CD14-positive monocyte (primary cell): ENCODE results near the gene BAZ1B. TPM values are rescaled to one million over a fixed set of nuclear protein-coding genes. Genes with fewer than 3 reads are reported as not detected.
A peak's percentile ranks its signal among the peaks of the same experiment; 100 is the strongest.
"Not testable (repeated sequence)": the region's sequence is repeated elsewhere in the genome, so short reads cannot be mapped to it uniquely, and the experiment has no call there.

ENCODE experiments used
- DNase-seq, 3 donors: peaks; one replicate each; pipeline ENCODE4 v3.0.0-alpha.2; 2011 to 2022
- H2AFZ ChIP-seq: 2 replicates; pipeline ENCODE4 v1.6.0; 2012; ENCODE audit warnings: mild to moderate bottlenecking, low read depth, low read length, inconsistent platforms; ENCODE audit not compliant: insufficient read depth, poor library complexity, severe bottlenecking
- H3K27ac ChIP-seq, 2 donors: 1 replicate in 1 of 2; 2 replicates in 1 of 2; pipeline ENCODE4 v1.5.1; 2012 to 2013; ENCODE audit warnings: low read length in 2 of 2, control low read depth in 1 of 2, inconsistent platforms in 1 of 2, low read depth in 1 of 2, mild to moderate bottlenecking in 1 of 2
- H3K27me3 ChIP-seq, 2 donors: one replicate each; pipeline versions ENCODE4 v1.6.0 to v1.6.1; 2011 to 2013; ENCODE audit warnings: low read length in 2 of 2; ENCODE audit not compliant: control insufficient read depth in 2 of 2, insufficient read depth in 2 of 2
- H3K36me3 ChIP-seq, 2 donors: replicated peaks in 1 of 2; 1 replicate in 1 of 2; 2 replicates in 1 of 2; pipeline versions ENCODE4 v1.5.1 to v1.6.1; 2012 to 2013; ENCODE audit warnings: low read length in 2 of 2, control low read depth in 1 of 2, inconsistent platforms in 1 of 2, mild to moderate bottlenecking in 1 of 2; ENCODE audit not compliant: insufficient read depth in 2 of 2, control insufficient read depth in 1 of 2
- H3K4me1 ChIP-seq, 2 donors: 1 replicate in 1 of 2; 2 replicates in 1 of 2; pipeline versions ENCODE4 v1.5.1 to v1.6.1; 2012 to 2013; ENCODE audit warnings: low read length in 2 of 2, control low read depth in 1 of 2, inconsistent platforms in 1 of 2, mild to moderate bottlenecking in 1 of 2, moderate library complexity in 1 of 2; ENCODE audit not compliant: insufficient read depth in 2 of 2, control insufficient read depth in 1 of 2
- H3K4me2 ChIP-seq: replicated peaks from 2 replicates; pipeline ENCODE3; 2012; ENCODE audit warnings: low read length, moderate library complexity, mild to moderate bottlenecking; ENCODE audit not compliant: poor library complexity, severe bottlenecking; ENCODE audit errors: extremely low read depth
- H3K4me3 ChIP-seq, 3 experiments: fragments of 200-600 bp in 1 of 3; sonication (generic) in 1 of 3; replicated peaks in 1 of 3; 1 replicate in 2 of 3; 2 replicates in 1 of 3; pipeline ENCODE4 v1.5.1; 2011 to 2013; ENCODE audit warnings: low read length in 3 of 3, mild to moderate bottlenecking in 3 of 3, control low read depth in 2 of 3, low read depth in 2 of 3, inconsistent platforms in 1 of 3, moderate library complexity in 1 of 3
- H3K79me2 ChIP-seq: 2 replicates; pipeline ENCODE4 v1.6.0; 2012; ENCODE audit warnings: mild to moderate bottlenecking, control low read depth, inconsistent platforms, low read length, moderate library complexity; ENCODE audit not compliant: insufficient read depth
- H3K9ac ChIP-seq: 2 replicates; pipeline ENCODE4 v1.6.0; 2017; ENCODE audit warnings: low read length, mild to moderate bottlenecking; ENCODE audit not compliant: insufficient read depth, poor library complexity, severe bottlenecking
- H3K9me3 ChIP-seq, 2 donors: replicated peaks in 1 of 2; 1 replicate in 1 of 2; 2 replicates in 1 of 2; pipeline versions ENCODE4 v1.5.1 to v1.6.1; 2012 to 2013; ENCODE audit warnings: low read length in 2 of 2, control low read depth in 1 of 2; ENCODE audit not compliant: control insufficient read depth in 1 of 2, insufficient read depth in 1 of 2
- H4K20me1 ChIP-seq: 2 replicates; pipeline ENCODE4 v1.6.0; 2012; ENCODE audit warnings: mild to moderate bottlenecking, low read length, control low read depth, moderate library complexity; ENCODE audit not compliant: insufficient read depth
- H3K27ac Mint-ChIP-seq, 7 donors: one replicate each; pipeline ENCODE4 v1.8.0; 2020; ENCODE audit warnings: mild to moderate bottlenecking in 7 of 7, mixed read lengths in 7 of 7, moderate library complexity in 6 of 7, inconsistent platforms in 2 of 7
- H3K27me3 Mint-ChIP-seq, 3 donors: one replicate each; pipeline ENCODE4 v1.8.0; 2021 to 2022; ENCODE audit warnings: low read depth in 3 of 3, mild to moderate bottlenecking in 3 of 3, mixed read lengths in 3 of 3, moderate library complexity in 3 of 3, inconsistent platforms in 1 of 3
- H3K36me3 Mint-ChIP-seq, 2 donors: one replicate each; pipeline ENCODE4 v1.8.0; 2020; ENCODE audit warnings: mixed read lengths in 2 of 2, inconsistent platforms in 1 of 2, mild to moderate bottlenecking in 1 of 2
- H3K4me1 Mint-ChIP-seq: one replicate; pipeline ENCODE4 v1.8.0; 2020; ENCODE audit warnings: mild to moderate bottlenecking, mixed read lengths
- H3K4me3 Mint-ChIP-seq, 2 donors: one replicate each; pipeline ENCODE4 v1.8.0; 2020; ENCODE audit warnings: mild to moderate bottlenecking in 2 of 2, mixed read lengths in 2 of 2, moderate library complexity in 1 of 2
- H3K9me3 Mint-ChIP-seq, 7 donors: one replicate each; pipeline ENCODE4 v1.8.0; 2020 to 2022; ENCODE audit warnings: mixed read lengths in 7 of 7, mild to moderate bottlenecking in 6 of 7, moderate library complexity in 6 of 7, inconsistent platforms in 2 of 7
- CTCF ChIP-seq: fragments of 200-600 bp; IDR thresholded peaks from one replicate; pipeline ENCODE4 v1.8.0; 2022; ENCODE audit warnings: antibody characterized with exemption, mild to moderate bottlenecking
- WGBS: methylation state at CpG from one replicate; pipeline ENCODE4 v1.1.5; 2013; ENCODE audit warnings: missing lambda C conversion rate; ENCODE audit not compliant: insufficient coverage; 5-methylcytosine and 5-hydroxymethylcytosine counted together
- intact Hi-C, 2 donors: fragments of 100-400 bp; cut with micrococcal nuclease; formaldehyde crosslinking; loops; one replicate each; pipeline versions ENCODE4 v1.15.0 to v1.15.1; 2023
- polyA plus RNA-seq, 3 donors: library from polyadenylated mRNA; depleted of rRNA in 1 of 3; unstranded in 2 of 3; stranded (reverse) in 1 of 3; fragments of 300-500 nt in 2 of 3; fragments of >200 nt in 1 of 3; fragmentation: Illumina TruSeq in 2 of 3; gene quantifications; 1 replicate in 2 of 3; 2 replicates in 1 of 3; pipeline ENCODE4 v1.2.3, GENCODE V29; 2012 to 2021

The BAZ1B gene
- polyA plus RNA-seq, 3 donors = 2.5 to 12.1 (median 5.0) TPM

- no peak overlapping the region for H2AFZ ChIP-seq
- H3K36me3 Mint-ChIP-seq = peaks cover 79 to 96% of the 10 kb centered on the region in 2 donors
- intact Hi-C loops = no loop called here
- H4K20me1 ChIP-seq = peaks cover 29% of the 10 kb centered on the region
- no peaks in the 10 kb centered on the region for H3K4me1 Mint-ChIP-seq
- peaks cover 76 to 100% of the 10 kb centered on the region in 2 donors for H3K36me3 ChIP-seq
- no peak overlapping the region for H3K27ac ChIP-seq
- H3K27me3 ChIP-seq = no peaks in the 10 kb centered on the region
- peaks cover 63% of the 10 kb centered on the region for H3K79me2 ChIP-seq
- WGBS = no CpG with 5 or more reads among the region's 7 CpGs
- H3K9me3 Mint-ChIP-seq = no peaks in the 10 kb centered on the region
- H3K4me3 ChIP-seq = no peak overlapping the region
- DNase-seq = no peak
- no peak overlapping the region for H3K9ac ChIP-seq
- no peak for TF ChIP-seq CTCF
- no peaks in the 10 kb centered on the region for H3K9me3 ChIP-seq
- no peaks in the 10 kb centered on the region for H3K4me1 ChIP-seq
- H3K27me3 Mint-ChIP-seq = peaks cover 0 to 2% (median 0%) of the 10 kb centered on the region in 3 donors
- peak overlapping the region in 1 of 7 donors; percentile 47 for H3K27ac Mint-ChIP-seq
- H3K4me2 ChIP-seq = no peak overlapping the region
- H3K4me3 Mint-ChIP-seq = no peak overlapping the region
These were observed 25.5 kb downstream of the BAZ1B start for GRCh38 chr7:73496626-73497025.

GRCh38 chr7:73495507-73495906, 26.6 kb downstream of the BAZ1B start:
- H3K9me3 Mint-ChIP-seq, H3K4me2 ChIP-seq, H3K9ac ChIP-seq, H3K27me3 Mint-ChIP-seq, H3K27me3 ChIP-seq, H3K4me1 ChIP-seq, H3K4me3 ChIP-seq, H3K9me3 ChIP-seq, H3K27ac ChIP-seq, intact Hi-C loops, H3K4me3 Mint-ChIP-seq, H3K4me1 Mint-ChIP-seq, DNase-seq, H2AFZ ChIP-seq: not testable (repeated sequence)
- WGBS = no CpG with 5 or more reads among the region's 2 CpGs
- Mint-ChIP-seq H3K36me3 (peaks cover 75 to 95% of the 10 kb centered on the region in 2 donors), H3K27ac (peak overlapping the region in 1 of 7 donors; percentile 30)
- H3K36me3 ChIP-seq = peaks cover 79 to 100% of the 10 kb centered on the region in 2 donors
- H3K79me2 ChIP-seq = peaks cover 58% of the 10 kb centered on the region
- peaks cover 25% of the 10 kb centered on the region for H4K20me1 ChIP-seq
